ENCODE results near the gene KNOP1.

KNOP1 gene

GRCh38 chr16:19737306-19738038, 19.4 kb upstream of the KNOP1 start:
- no peaks in the 10 kb centered on the region for H3K27me3 ChIP-seq (replicated peaks in 2 of 5; ENCODE audit: control insufficient read depth in 4 of 5, insufficient read depth in 5 of 5, low read length in 4 of 5)
- no peaks in the 10 kb centered on the region for H3K9me3 ChIP-seq (ENCODE audit: control extremely low read depth in 1 of 5, control insufficient read depth in 4 of 5, insufficient read depth in 2 of 5, low read depth in 1 of 5, low read length in 4 of 5)
- no peaks in the 10 kb centered on the region for H3K36me3 ChIP-seq (ENCODE audit: control insufficient read depth in 4 of 4, insufficient read depth in 4 of 4, low read length in 3 of 4)
- H3K4me3 ChIP-seq (ENCODE audit: control insufficient read depth in 1 of 7, extremely low read depth in 1 of 7, insufficient read depth in 4 of 7, low read depth in 2 of 7, low read length in 6 of 7): no peak overlapping the region
- H3K27ac ChIP-seq (ENCODE audit: insufficient read depth in 1 of 2, low read depth in 1 of 2, low read length in 2 of 2, poor library complexity in 1 of 2, severe bottlenecking in 2 of 2): no peak overlapping the region
- CTCF ChIA-PET: no interaction called here
- POLR2A ChIA-PET: interaction anchor here (0.6 kb wide), 1 partner anchor 204 kb away, joined by 3 read pairs; no protein-coding TSS in a partner anchor
- H3K4me1 ChIP-seq (ENCODE audit: control extremely low read depth in 1 of 4, control insufficient read depth in 4 of 4, insufficient read depth in 4 of 4, low read length in 3 of 4): peaks cover 0 to 9% (median 2%) of the 10 kb centered on the region in 4 experiments
- peak in 1 of 3 donors; percentile 15 for DNase-seq
- WGBS (ENCODE audit: insufficient coverage): 50% methylated on average over 11 of the region's 12 CpGs

- no peak overlapping the region for H3K27ac ChIP-seq (ENCODE audit: insufficient read depth in 1 of 2, low read depth in 1 of 2, low read length in 2 of 2, poor library complexity in 1 of 2, severe bottlenecking in 2 of 2)
- CTCF ChIA-PET: interaction anchor here (0.7 to 1.5 kb wide), 2 partner anchors 12 to 13 kb away, joined by 4 read pairs; no protein-coding TSS in a partner anchor
- no peaks in the 10 kb centered on the region for H3K36me3 ChIP-seq (ENCODE audit: control insufficient read depth in 4 of 4, insufficient read depth in 4 of 4, low read length in 3 of 4)
- 85% methylated on average over 7 of the region's 9 CpGs for WGBS (ENCODE audit: insufficient coverage)
- POLR2A ChIA-PET: no interaction called here
- H3K4me3 ChIP-seq (ENCODE audit: control insufficient read depth in 1 of 7, extremely low read depth in 1 of 7, insufficient read depth in 4 of 7, low read depth in 2 of 7, low read length in 6 of 7): no peak overlapping the region
- H3K9me3 ChIP-seq (ENCODE audit: control extremely low read depth in 1 of 5, control insufficient read depth in 4 of 5, insufficient read depth in 2 of 5, low read depth in 1 of 5, low read length in 4 of 5): no peaks in the 10 kb centered on the region
- peaks cover 0 to 9% (median 2%) of the 10 kb centered on the region in 4 experiments for H3K4me1 ChIP-seq (ENCODE audit: control extremely low read depth in 1 of 4, control insufficient read depth in 4 of 4, insufficient read depth in 4 of 4, low read length in 3 of 4)
- DNase-seq: no peak
- H3K27me3 ChIP-seq (replicated peaks in 2 of 5; ENCODE audit: control insufficient read depth in 4 of 5, insufficient read depth in 5 of 5, low read length in 4 of 5): no peaks in the 10 kb centered on the region
Measured at GRCh38 chr16:19735074-19735867, 17.2 kb upstream of the KNOP1 start.

GRCh38 chr16:19733551-19733950, 15.5 kb upstream of the KNOP1 start:
- DNase-seq: no peak
- Histone ChIP-seq H3K27me3 (replicated peaks in 2 of 5; ENCODE audit: control insufficient read depth in 4 of 5, insufficient read depth in 5 of 5, low read length in 4 of 5) (no peaks in the 10 kb centered on the region), H3K4me1 (ENCODE audit: control extremely low read depth in 1 of 4, control insufficient read depth in 4 of 4, insufficient read depth in 4 of 4, low read length in 3 of 4) (peaks cover 0 to 9% (median 2%) of the 10 kb centered on the region in 4 experiments), H3K4me3 (ENCODE audit: control insufficient read depth in 1 of 7, extremely low read depth in 1 of 7, insufficient read depth in 4 of 7, low read depth in 2 of 7, low read length in 6 of 7) (no peak overlapping the region), H3K36me3 (ENCODE audit: control insufficient read depth in 4 of 4, insufficient read depth in 4 of 4, low read length in 3 of 4) (no peaks in the 10 kb centered on the region), H3K9me3 (ENCODE audit: control extremely low read depth in 1 of 5, control insufficient read depth in 4 of 5, insufficient read depth in 2 of 5, low read depth in 1 of 5, low read length in 4 of 5) (no peaks in the 10 kb centered on the region), H3K27ac (ENCODE audit: insufficient read depth in 1 of 2, low read depth in 1 of 2, low read length in 2 of 2, poor library complexity in 1 of 2, severe bottlenecking in 2 of 2) (no peak overlapping the region)
- ChIA-PET CTCF (interaction anchor here (1.4 kb wide), 1 partner anchor 11 kb away, joined by 3 read pairs; no protein-coding TSS in a partner anchor), POLR2A (no interaction called here)
- WGBS (ENCODE audit: insufficient coverage): 100% methylated on average over 2 of the region's 6 CpGs

- 100% methylated on average over 1 of the region's 3 CpGs for WGBS (ENCODE audit: insufficient coverage)
- H3K36me3 ChIP-seq (ENCODE audit: control insufficient read depth in 4 of 4, insufficient read depth in 4 of 4, low read length in 3 of 4): no peaks in the 10 kb centered on the region
- H3K9me3 ChIP-seq (ENCODE audit: control extremely low read depth in 1 of 5, control insufficient read depth in 4 of 5, insufficient read depth in 2 of 5, low read depth in 1 of 5, low read length in 4 of 5): no peaks in the 10 kb centered on the region
- no peaks in the 10 kb centered on the region for H3K4me1 ChIP-seq (ENCODE audit: control extremely low read depth in 1 of 4, control insufficient read depth in 4 of 4, insufficient read depth in 4 of 4, low read length in 3 of 4)
- CTCF ChIA-PET: no interaction called here
- no peak overlapping the region for H3K4me3 ChIP-seq (ENCODE audit: control insufficient read depth in 1 of 7, extremely low read depth in 1 of 7, insufficient read depth in 4 of 7, low read depth in 2 of 7, low read length in 6 of 7)
- POLR2A ChIA-PET: no interaction called here
- H3K27ac ChIP-seq (ENCODE audit: insufficient read depth in 1 of 2, low read depth in 1 of 2, low read length in 2 of 2, poor library complexity in 1 of 2, severe bottlenecking in 2 of 2): no peak overlapping the region
- no peak for DNase-seq
- no peaks in the 10 kb centered on the region for H3K27me3 ChIP-seq (replicated peaks in 2 of 5; ENCODE audit: control insufficient read depth in 4 of 5, insufficient read depth in 5 of 5, low read length in 4 of 5)
Measured at GRCh38 chr16:19728636-19728965, 10.6 kb upstream of the KNOP1 start.

- H3K27ac ChIP-seq (ENCODE audit: insufficient read depth in 1 of 2, low read depth in 1 of 2, low read length in 2 of 2, poor library complexity in 1 of 2, severe bottlenecking in 2 of 2): no peak overlapping the region
- no peak for DNase-seq
- H3K36me3 ChIP-seq (ENCODE audit: control insufficient read depth in 4 of 4, insufficient read depth in 4 of 4, low read length in 3 of 4): no peaks in the 10 kb centered on the region
- no peaks in the 10 kb centered on the region for H3K27me3 ChIP-seq (replicated peaks in 2 of 5; ENCODE audit: control insufficient read depth in 4 of 5, insufficient read depth in 5 of 5, low read length in 4 of 5)
- 93% methylated on average over 5 of the region's 7 CpGs for WGBS (ENCODE audit: insufficient coverage)
- no peaks in the 10 kb centered on the region for H3K9me3 ChIP-seq (ENCODE audit: control extremely low read depth in 1 of 5, control insufficient read depth in 4 of 5, insufficient read depth in 2 of 5, low read depth in 1 of 5, low read length in 4 of 5)
- ChIA-PET CTCF (interaction anchor here (1.0 to 1.4 kb wide), 4 partner anchors 10 to 104 kb away, joined by 3 to 4 read pairs (median 3); no protein-coding TSS in a partner anchor), POLR2A (no interaction called here)
- no peak overlapping the region for H3K4me3 ChIP-seq (ENCODE audit: control insufficient read depth in 1 of 7, extremely low read depth in 1 of 7, insufficient read depth in 4 of 7, low read depth in 2 of 7, low read length in 6 of 7)
- peaks cover 0 to 9% (median 4%) of the 10 kb centered on the region in 4 experiments for H3K4me1 ChIP-seq (ENCODE audit: control extremely low read depth in 1 of 4, control insufficient read depth in 4 of 4, insufficient read depth in 4 of 4, low read length in 3 of 4)
Measured at GRCh38 chr16:19722981-19723380, 5.0 kb upstream of the KNOP1 start.

GRCh38 chr16:19722269-19722952, 4.4 kb upstream of the KNOP1 start:
- CTCF ChIA-PET: interaction anchor here (0.6 to 1.4 kb wide), 5 partner anchors 10 to 169 kb away, joined by 3 to 5 read pairs (median 3); no protein-coding TSS in a partner anchor
- 54% methylated on average over 10 of the region's 11 CpGs for WGBS (ENCODE audit: insufficient coverage)

More at GRCh38 chr16:19722269-19722952, 4.4 kb upstream of the KNOP1 start:
- H3K36me3 ChIP-seq (ENCODE audit: control insufficient read depth in 4 of 4, insufficient read depth in 4 of 4, low read length in 3 of 4): no peaks in the 10 kb centered on the region
- H3K4me1 ChIP-seq (ENCODE audit: control extremely low read depth in 1 of 4, control insufficient read depth in 4 of 4, insufficient read depth in 4 of 4, low read length in 3 of 4): peaks cover 2 to 13% (median 5%) of the 10 kb centered on the region in 4 experiments
- H3K27me3 ChIP-seq (replicated peaks in 2 of 5; ENCODE audit: control insufficient read depth in 4 of 5, insufficient read depth in 5 of 5, low read length in 4 of 5): no peaks in the 10 kb centered on the region
- H3K27ac ChIP-seq (ENCODE audit: insufficient read depth in 1 of 2, low read depth in 1 of 2, low read length in 2 of 2, poor library complexity in 1 of 2, severe bottlenecking in 2 of 2): no peak overlapping the region
- DNase-seq: peak in 1 of 3 donors; percentile 17
- POLR2A ChIA-PET: no interaction called here
- no peaks in the 10 kb centered on the region for H3K9me3 ChIP-seq (ENCODE audit: control extremely low read depth in 1 of 5, control insufficient read depth in 4 of 5, insufficient read depth in 2 of 5, low read depth in 1 of 5, low read length in 4 of 5)
- no peak overlapping the region for H3K4me3 ChIP-seq (ENCODE audit: control insufficient read depth in 1 of 7, extremely low read depth in 1 of 7, insufficient read depth in 4 of 7, low read depth in 2 of 7, low read length in 6 of 7)
